Measurements from ENCODE around the gene ZNF768.

Gene ZNF768

DNA sequence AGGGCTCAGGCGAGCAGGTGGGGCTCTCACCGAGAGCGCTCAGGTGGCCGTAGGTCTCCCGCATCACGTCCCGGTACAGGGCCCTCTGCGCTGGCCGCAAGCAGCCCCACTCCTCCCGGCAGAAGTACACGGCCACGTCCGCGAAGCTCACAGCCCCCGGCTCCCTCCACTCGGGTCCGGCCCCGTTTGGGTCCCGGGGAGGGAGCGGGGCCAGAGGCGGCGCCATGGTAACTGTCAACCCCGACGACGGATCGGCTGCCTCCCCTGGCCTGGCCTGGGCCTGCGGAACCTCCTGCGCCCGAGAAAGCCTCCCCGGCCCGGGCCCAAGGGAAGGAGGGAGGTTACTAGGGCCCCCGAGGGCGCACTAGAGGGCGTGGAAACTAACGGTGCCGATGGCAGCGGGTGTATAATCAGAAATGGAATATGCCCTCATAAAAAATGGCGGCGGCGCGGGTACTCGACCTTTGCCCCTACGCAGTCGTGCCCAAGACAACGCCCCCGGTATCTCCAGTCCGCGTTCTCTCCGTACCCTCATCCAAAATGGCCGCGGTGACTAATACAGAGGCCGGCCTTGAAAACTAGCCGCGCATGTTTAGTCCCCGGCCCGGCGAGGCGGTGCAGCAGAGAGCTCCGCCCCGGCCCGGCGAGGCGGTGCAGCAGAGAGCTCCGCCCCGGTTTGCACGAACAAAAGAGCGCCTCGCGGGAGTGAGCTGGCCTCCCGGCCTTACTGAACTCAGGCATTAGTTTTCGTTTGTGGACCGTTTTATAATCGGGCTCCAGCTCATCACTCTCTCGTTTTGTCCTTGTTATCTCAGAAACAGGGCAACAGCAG lies 31.8 kb upstream of the ZNF768 start, which contains the start of gene ZNF764:
TSS of gene ZNF764 (minus strand) at position 418 of the 832 bp plus-strand sequence. CDS start at position 226, 192 bp downstream.
- peak within 1 kb of the TSS; percentile 95 for H3K9ac ChIP-seq (ENCODE audit: insufficient read length)
- no peaks in the 10 kb centered on the region for H3K9me3 ChIP-seq (ENCODE audit: low read depth, low read length)
- peak within 1 kb of the TSS; percentile 82 for H3K27ac ChIP-seq
- peaks cover 8% of the 10 kb centered on the region; the same call in 1 of the 2 replicates for H3K36me3 ChIP-seq (ENCODE audit: insufficient read depth, low read length)
- DNase-seq (ENCODE audit: low read depth, low spot score) = peak; percentile 81
- no peak for TF ChIP-seq FOXP2 (optimal IDR thresholded peaks at IDR 0.05; ENCODE audit: control extremely low read depth, extremely low read length, insufficient read depth)
- no peak for TF ChIP-seq EZH2 (IDR thresholded peaks at IDR 0.05)
- peak; percentile 77; the same call in 1 of the 2 replicates for TF ChIP-seq POLR2AphosphoS5 (IDR thresholded peaks at IDR 0.05; ENCODE audit: borderline replicate concordance, low read depth, low read length)
- H3K4me3 ChIP-seq = peak within 1 kb of the TSS; percentile 98

- Histone ChIP-seq H3K9me3 (ENCODE audit: low read depth, low read length) (no peaks in the 10 kb centered on the region), H3K27ac (peak overlapping the region; percentile 82), H3K9ac (ENCODE audit: insufficient read length) (peak overlapping the region; percentile 95), H3K36me3 (ENCODE audit: insufficient read depth, low read length) (peaks cover 8% of the 10 kb centered on the region; the same call in 1 of the 2 replicates), H3K4me3 (peak overlapping the region; percentile 98)
- DNase-seq (ENCODE audit: low read depth, low spot score) = no peak
- TF ChIP-seq FOXP2 (optimal IDR thresholded peaks at IDR 0.05; ENCODE audit: control extremely low read depth, extremely low read length, insufficient read depth) (no peak), POLR2AphosphoS5 (IDR thresholded peaks at IDR 0.05; ENCODE audit: borderline replicate concordance, low read depth, low read length) (no peak), EZH2 (IDR thresholded peaks at IDR 0.05) (no peak)
Observed at GRCh38 chr16:30557707-30557956, 31.3 kb upstream of the ZNF768 start.

DNA sequence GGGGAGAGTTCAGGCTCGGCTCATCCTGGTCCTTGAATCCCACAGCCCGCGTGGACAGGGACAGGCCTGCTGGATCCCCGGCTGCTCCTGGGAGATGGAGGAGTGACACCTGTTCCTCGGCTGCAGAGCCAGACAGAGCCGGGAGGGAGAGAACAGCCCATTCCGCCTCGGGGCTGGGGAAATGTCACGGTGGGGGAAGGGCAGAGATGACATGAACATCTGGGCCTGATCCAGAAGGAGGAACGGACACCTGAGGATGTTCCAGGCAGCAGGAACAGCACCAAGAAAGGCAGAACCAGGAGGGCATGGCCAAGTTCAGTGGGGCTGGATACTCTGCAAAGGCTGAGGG lies 29.7 kb upstream of the ZNF768 start:
- no peak for DNase-seq (ENCODE audit: low read depth, low spot score)
- H3K4me3 ChIP-seq = no peak overlapping the region
- no peak overlapping the region for H3K27ac ChIP-seq

DNA sequence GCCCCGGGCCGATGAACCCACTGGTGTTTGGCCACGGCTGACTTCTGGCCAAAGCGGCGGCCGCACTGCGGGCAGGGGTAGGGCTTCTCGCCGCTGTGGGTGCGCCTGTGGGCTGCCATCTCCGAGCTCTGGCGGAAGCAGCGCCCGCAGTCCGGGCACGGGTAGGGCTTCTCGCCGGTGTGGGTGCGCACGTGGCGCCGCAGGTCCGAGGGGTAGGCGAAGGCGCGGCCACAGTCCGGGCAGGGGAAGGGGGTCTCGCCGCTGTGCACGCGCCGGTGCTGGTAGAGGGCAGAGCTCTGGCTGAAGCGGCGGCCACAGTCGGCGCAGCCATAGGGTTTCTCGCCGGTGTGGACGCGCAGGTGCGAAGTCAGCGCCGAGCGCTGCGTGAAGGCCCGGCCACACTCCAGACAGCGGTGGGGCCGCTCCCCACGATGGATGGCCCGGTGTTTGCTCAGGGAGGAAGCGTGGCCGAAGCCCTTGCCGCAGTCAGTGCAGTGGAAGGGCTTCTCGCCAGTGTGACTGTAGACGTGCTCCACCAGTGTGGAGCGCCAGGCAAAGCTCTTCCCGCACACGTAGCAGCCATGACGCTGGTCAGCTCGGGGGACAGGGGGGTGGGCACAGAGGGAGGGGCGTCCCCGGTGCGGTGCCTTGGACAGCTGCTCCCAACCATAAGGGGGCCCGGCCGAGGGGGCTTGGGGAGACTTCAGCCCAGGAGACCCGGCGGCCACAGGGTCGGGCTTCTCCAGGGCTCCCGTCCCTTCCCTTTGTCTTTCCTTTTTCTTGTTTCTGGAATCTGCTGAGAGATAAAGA lies 29.2 kb upstream of the ZNF768 start:
- Histone ChIP-seq H3K27ac (no peak overlapping the region), H3K9me3 (ENCODE audit: low read depth, low read length) (no peaks in the 10 kb centered on the region)
- no peak for TF ChIP-seq POLR2AphosphoS5 (IDR thresholded peaks at IDR 0.05; ENCODE audit: borderline replicate concordance, low read depth, low read length)
- no peak for TF ChIP-seq FOXP2 (optimal IDR thresholded peaks at IDR 0.05; ENCODE audit: control extremely low read depth, extremely low read length, insufficient read depth)
- TF ChIP-seq EZH2 (IDR thresholded peaks at IDR 0.05) = no peak

More for the DNA sequence above, 29.7 kb upstream of the ZNF768 start:
- TF ChIP-seq EZH2 (IDR thresholded peaks at IDR 0.05) (no peak), FOXP2 (optimal IDR thresholded peaks at IDR 0.05; ENCODE audit: control extremely low read depth, extremely low read length, insufficient read depth) (no peak), POLR2AphosphoS5 (IDR thresholded peaks at IDR 0.05; ENCODE audit: borderline replicate concordance, low read depth, low read length) (no peak)
- no peak overlapping the region for H3K9ac ChIP-seq (ENCODE audit: insufficient read length)
- H3K9me3 ChIP-seq (ENCODE audit: low read depth, low read length) = no peaks in the 10 kb centered on the region
- H3K36me3 ChIP-seq (ENCODE audit: insufficient read depth, low read length) = peaks cover 8% of the 10 kb centered on the region; the same call in 1 of the 2 replicates

GRCh38 chr16:30554557-30555314 lies 28.4 kb upstream of the ZNF768 start:
- Histone ChIP-seq H3K36me3 (ENCODE audit: insufficient read depth, low read length) (peaks cover 8% of the 10 kb centered on the region; the same call in 1 of the 2 replicates), H3K4me3 (no peak overlapping the region), H3K27ac (no peak overlapping the region), H3K9me3 (ENCODE audit: low read depth, low read length) (no peaks in the 10 kb centered on the region), H3K9ac (ENCODE audit: insufficient read length) (no peak overlapping the region)
- DNase-seq (ENCODE audit: low read depth, low spot score) = no peak
- no peak for TF ChIP-seq EZH2 (IDR thresholded peaks at IDR 0.05)

More for the DNA sequence above, 29.2 kb upstream of the ZNF768 start:
- Histone ChIP-seq H3K4me3 (no peak overlapping the region), H3K9ac (ENCODE audit: insufficient read length) (no peak overlapping the region), H3K36me3 (ENCODE audit: insufficient read depth, low read length) (peaks cover 8% of the 10 kb centered on the region; the same call in 1 of the 2 replicates)
- no peak for DNase-seq (ENCODE audit: low read depth, low spot score)

DNA sequence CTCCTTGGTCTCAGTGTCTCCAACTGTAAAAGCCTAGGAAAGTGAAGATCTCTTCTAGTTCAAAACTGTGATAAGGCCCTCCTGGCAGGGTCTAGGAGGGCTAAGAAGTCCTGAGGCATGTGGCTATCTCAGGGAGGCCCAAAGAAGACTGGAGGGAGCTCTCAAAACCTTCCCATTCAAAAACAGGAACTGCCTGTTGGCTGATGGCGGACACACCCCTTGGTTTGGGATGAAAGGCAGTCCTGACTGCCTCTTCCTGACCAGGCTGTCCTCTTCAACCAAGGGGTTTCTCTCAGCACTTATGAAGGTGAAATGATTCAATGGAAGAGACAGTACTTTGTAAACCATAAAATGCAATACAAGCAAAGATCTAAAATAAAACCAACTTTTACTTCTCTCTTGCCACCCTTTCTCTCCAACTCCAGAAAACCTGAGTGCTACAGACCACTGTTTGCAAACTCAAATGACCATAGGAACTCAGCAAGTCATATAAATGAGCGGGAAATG lies 27.1 kb upstream of the ZNF768 start:
- Histone ChIP-seq H3K9ac (ENCODE audit: insufficient read length) (no peak overlapping the region), H3K36me3 (ENCODE audit: insufficient read depth, low read length) (peaks cover 8% of the 10 kb centered on the region; the same call in 1 of the 2 replicates)

GRCh38 chr16:30552956-30553355 lies 26.6 kb upstream of the ZNF768 start:
- Histone ChIP-seq H3K9me3 (ENCODE audit: low read depth, low read length) (no peaks in the 10 kb centered on the region), H3K9ac (ENCODE audit: insufficient read length) (no peak overlapping the region), H3K36me3 (ENCODE audit: insufficient read depth, low read length) (peaks cover 8% of the 10 kb centered on the region; the same call in 1 of the 2 replicates), H3K4me3 (no peak overlapping the region), H3K27ac (no peak overlapping the region)
- no peak for DNase-seq (ENCODE audit: low read depth, low spot score)
- TF ChIP-seq EZH2 (IDR thresholded peaks at IDR 0.05) (no peak), POLR2AphosphoS5 (IDR thresholded peaks at IDR 0.05; ENCODE audit: borderline replicate concordance, low read depth, low read length) (no peak), FOXP2 (optimal IDR thresholded peaks at IDR 0.05; ENCODE audit: control extremely low read depth, extremely low read length, insufficient read depth) (no peak)

More for the DNA sequence above, 27.1 kb upstream of the ZNF768 start:
- TF ChIP-seq POLR2AphosphoS5 (IDR thresholded peaks at IDR 0.05; ENCODE audit: borderline replicate concordance, low read depth, low read length) = no peak
- TF ChIP-seq FOXP2 (optimal IDR thresholded peaks at IDR 0.05; ENCODE audit: control extremely low read depth, extremely low read length, insufficient read depth) = no peak
- no peak for TF ChIP-seq EZH2 (IDR thresholded peaks at IDR 0.05)
- Histone ChIP-seq H3K27ac (no peak overlapping the region), H3K4me3 (no peak overlapping the region), H3K9me3 (ENCODE audit: low read depth, low read length) (no peaks in the 10 kb centered on the region)
- DNase-seq (ENCODE audit: low read depth, low spot score) = no peak

Data from SK-N-MC (cell line).